DMS114 treated with DMSO at 0.1 percent for 48 hours (cell line): ENCODE measurements around the gene NOS2.

Source experiments
- DNase-seq: peaks from one replicate; lab custom pipeline; 2025; ENCODE audit not compliant: unreplicated experiment; lab: John Stamatoyannopoulos, UW

NOS2 gene

DNA sequence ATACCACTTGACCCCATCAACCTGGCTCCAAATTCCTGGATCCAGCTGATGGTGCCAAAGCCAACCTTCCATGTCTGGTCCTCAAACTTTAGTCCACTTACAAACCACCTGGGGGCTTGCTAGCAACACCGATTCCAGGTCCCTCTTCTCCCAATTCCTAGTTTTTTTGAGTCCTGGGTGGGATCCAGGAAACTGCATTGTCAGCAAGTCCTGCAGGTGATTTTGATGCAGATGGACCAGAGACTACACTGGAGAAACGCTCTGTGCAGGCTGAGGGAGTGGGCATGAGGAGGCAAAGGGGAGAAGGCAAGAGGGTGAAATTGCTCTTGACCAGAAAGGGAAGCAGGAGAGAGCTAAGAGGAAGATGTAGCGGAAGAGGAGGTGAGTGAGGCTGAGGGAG, 21.0 kb upstream of the NOS2 start:
- no peak for DNase-seq

DNA sequence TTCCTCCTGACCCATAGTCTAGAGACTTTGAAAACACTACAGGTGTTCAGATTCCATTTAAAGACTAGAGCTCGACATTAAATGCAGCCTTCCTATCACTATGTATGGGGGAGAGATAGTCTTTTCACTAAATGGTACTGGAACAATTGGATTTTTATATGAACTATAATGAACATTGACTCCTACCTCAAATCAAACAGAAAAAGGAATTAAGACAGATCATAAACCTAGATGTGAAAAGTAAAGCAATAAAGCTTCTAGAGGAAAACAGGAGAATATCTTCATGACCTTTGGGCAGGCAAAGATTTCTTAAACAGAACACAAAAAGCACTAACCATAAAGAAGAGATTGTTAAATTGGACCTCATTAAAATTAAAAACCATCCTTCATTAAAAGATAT, 18.8 kb upstream of the NOS2 start:
- no peak for DNase-seq

DNA sequence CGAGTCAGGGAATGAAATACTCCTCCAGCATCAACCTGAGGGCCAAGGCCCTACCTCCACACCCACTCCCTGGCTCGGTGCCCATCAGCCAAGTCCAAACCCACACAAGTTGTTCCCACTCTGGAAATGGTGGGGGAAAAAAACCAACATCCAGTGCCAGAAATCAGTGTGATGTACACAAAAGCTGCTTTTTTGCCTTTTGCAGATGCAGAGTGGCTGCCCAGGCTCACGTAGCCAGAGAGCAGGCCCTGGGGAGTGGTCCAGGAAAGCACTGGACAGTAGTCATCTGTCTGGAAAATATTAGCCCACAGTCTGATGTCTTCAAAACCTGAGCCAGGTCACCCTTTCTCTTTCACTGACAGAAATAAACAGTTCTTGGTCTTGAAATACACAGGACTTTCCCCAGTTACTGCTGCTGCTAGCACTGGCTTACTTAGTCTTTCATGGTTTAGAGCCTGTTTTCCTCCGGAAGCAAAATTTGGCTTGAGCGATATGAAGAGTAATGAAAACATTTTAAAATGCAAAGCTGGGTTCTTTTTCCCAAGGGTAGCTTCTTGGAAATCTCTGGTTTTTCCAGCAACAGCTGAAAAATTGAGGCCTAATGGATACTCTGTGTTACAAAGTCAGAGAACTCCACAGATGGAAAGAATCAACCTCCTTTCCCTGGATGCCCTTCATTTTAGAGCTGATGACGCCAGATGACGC, 18.2 kb upstream of the NOS2 start:
- DNase-seq: no peak

DNA sequence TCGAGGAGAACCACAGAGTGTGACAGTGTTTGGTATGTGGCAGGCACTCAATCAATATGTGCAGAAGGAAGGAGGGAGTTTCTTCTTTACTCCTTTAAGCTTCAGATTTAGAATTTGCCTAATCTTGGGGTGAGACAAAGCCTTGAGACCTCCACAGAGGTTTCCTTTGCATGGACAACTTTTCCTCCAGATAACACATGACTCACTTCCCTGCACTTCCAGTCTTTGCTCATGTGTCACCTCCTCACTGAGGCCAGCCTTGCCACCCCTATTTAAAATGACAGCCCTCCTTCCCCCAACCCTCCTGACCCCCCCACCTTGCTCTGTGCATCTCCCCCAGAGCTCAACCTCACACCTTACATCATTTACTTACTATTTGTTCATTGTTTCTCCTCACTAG, 17.4 kb upstream of the NOS2 start:
- DNase-seq: no peak

DNA sequence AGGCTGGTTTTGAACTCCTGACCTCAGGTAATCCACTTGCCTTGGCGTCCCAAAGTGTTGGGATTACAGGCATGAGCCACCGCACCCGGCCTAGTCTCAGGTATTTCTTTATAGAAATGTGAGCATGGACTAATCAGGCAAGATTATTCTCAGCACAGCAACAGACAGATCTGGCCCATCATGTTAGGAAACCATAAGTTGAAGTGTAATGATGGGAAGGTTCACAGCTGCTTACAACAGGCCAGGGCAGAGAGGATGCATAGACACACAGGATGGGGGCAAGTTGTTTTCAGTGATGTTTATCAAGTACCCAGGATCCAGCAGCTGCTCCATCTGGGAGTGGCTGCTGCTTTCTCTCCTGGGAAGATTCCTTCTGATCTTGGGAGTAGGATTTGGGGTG, 16.6 kb upstream of the NOS2 start:
- DNase-seq: no peak

DNA sequence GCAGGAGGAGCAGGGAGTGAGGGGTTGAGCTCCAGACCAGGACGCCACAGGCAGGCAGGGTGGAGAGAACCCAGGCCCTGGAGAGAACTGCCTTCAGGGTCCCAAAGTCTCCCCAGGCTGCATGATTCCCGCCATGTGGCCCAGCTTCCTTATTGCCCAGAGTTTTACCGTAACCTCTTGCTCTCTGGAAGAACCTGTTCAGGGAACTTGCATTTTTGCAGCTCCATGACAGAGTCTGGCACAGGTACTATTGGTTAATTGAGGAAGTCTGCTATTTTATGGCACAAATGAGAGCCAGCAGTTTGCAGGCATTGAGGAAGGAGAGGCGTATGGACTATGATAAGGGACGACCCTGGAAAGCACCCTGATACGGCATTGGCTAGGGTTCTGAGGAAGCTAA, 11.6 kb upstream of the NOS2 start:
- no peak for DNase-seq

DNA sequence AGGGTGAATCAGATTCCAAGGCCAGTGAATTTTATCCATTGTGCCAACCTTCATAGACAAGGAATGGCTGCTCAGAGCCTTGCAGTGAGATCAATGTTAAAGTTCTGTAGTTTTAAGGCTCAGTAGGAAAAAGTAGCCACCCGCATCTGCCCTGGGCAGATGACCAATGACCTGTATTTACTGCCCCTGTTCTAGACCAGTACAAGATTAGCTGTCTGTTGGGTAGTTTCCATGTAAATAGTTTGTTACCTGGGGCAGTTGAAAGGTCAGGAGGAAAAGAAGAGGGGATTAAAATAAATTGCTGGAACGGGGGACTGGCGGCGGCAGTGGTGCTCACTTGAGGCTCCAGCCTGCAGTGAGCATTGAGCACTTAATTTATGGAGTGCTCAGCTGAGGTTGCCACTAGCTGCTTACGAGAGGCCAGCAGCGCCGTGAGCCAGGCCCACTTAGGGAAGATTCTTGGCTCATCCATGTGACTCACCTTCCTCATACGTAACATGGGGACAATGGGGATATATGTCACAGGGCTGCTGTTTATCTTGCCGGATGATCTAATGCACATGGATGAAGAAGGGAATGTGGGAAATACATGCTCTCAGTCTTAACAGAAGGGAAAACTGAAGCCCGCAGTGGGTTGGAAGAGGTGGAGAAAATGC, 10.7 kb upstream of the NOS2 start:
- DNase-seq: no peak

DNA sequence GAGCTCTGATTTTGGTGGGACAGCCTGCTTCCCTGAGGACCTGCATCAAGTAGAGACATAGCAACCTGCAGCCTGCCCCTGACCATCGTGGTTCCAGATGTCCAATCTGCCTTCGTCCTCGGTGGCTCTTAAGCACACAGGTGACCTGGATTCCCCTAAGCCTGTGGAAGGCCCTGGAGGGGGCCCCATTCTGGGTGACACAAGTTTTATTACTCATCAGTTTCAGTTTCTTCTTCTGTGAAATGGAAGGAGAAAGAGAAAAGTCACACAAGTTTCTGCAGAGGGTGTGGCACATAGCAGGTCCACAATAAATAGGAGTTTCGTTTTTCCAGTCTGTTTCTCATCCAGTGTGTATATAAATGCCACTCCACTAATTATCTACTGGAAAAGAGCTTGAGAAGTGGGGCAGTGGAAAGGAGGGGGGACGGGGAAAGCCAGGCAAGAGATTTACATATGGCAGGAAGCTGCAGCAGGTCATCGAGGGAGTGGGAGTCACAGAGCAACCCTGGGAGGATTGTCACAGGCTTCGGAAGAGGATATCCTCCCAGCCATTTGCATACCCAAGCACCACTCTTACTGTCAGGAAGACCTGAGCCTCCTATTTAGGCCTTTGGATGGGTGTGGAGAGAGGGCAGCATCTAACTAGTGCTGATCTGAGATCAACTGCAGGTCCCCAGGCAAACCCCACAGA, 10.0 kb upstream of the NOS2 start:
- no peak for DNase-seq

DNA sequence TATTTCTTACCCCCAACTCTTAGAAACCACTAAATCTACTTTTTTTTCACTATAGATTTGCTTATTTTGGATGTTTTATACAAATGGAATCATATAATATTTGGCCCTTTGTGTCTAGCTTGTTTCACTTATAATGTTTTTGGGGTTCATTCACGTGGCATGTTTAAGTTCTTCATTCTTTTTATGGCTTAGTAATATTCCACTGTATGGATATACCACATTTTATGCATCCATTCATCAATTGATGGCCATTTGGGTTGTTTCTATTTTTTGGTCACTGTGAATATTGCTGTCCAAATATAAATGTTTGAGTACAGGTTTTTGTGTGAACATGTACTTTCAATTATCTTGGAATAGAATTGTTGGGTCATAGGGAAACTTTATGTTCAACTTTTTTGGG, 9.2 kb upstream of the NOS2 start:
- no peak for DNase-seq

DNA sequence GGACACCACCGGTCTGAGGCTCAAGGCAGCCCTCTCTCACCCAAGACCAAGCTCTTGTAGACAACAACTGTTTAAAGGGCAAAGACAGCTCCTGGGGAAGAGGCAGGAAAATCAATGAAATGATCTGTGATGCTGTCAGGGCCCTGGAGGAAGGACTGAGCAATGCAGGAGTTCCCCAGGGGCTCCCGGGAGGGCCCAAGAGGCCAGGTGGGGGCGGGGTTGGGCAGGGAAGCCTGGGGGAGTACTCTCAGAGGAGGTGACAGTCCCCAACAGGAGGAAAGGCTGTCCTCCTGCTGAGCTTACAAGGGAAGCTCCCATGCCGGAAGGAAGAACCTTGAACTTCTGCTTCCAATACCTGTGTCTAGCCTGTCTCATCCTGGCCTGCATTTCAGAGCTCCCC, 8.3 kb upstream of the NOS2 start:
- DNase-seq: no peak

DNA sequence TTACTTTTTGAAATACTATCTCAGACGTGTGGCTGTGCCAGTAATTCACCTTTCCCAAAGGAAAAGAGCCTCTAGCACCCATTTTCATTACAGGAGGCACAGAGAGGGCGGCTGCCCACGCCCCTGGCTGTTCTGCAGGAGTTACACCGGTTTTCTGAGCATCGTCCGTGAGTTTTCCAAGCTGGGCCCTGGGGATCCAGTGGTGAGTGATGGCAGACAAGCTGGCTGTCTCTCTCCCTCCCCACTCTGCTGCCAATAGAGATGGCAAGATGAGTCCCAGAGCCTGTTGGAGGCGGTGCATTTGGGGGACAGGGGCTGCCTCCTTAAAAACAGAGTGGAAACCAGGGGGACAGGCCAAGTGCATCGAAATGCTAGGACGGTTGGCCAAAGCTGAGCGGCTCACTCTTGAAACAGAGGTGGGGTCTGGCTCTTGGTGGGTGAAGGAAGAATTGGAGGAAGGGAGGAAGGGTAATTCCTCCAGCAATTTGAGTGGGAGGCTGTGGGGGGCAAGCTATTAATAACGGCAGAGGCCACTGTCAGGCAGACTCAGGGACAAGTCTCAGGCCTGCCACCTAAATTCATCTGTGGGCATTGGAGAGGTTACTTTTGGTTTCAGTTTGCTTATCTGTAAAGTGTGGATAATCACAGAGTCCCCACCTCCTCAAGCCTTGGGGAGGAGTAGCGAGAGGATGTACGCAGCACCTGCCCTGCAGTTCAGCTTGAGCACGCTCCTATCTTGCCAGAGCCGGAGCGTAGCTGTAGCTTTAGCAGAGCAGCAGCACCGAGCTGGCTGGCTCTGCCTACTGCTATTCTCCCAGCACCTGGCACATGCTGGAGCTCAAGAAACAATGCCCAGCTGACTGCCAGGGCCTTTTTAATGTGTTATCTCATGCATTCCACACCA, 7.5 kb upstream of the NOS2 start:
- no peak for DNase-seq

DNA sequence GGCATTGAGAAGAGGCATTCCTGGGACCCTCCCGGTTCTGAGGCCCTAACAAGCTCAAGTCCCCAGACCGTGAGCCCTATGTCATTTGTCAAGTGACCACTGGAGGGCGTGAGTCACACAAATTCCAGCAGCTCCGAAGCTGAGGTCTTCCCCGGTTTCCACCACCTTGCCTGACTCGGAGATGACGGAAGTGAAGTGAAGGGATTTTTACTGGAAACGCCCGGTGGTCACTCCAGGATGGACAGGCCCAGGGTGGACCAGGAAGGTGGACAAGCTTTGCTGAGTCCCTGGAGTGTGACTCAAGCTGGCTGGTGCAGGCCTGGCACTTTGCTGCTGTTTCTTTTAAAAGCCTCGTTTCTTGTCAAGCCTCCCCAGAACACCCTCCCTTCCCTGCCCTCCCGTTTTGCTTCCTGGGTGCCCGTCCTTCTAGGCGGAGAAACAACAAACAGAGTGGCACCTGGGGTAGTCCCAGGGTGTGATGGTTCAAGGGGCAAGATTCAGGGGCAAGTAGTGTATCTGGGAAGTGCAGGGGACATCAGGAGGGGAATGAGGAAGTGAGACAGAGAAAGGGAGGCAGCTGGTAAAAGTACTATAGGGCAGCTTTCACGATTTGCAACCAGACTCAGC, 5.3 kb upstream of the NOS2 start:
- DNase-seq: peak; percentile 64

DNA sequence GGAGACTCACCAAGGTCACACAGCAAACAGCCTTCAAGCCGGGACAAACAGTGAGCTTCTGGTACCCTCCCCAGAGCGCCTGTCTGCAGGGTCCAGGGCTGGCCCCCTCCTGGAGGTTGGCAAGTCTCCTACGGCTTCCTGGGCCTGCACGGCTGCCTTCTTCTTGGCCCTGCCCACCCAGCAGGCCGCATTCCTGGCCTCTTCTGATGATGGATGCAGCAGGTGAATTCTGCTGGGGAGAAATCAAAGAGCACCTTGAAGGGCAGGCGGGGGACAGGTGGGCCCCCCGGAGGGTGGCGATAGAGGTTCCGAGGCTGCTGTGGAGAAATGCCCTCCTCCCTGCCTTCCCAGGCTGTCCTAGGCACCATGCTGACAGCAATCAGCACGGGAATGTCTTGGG, 3.8 kb upstream of the NOS2 start:
- DNase-seq: no peak

DNA sequence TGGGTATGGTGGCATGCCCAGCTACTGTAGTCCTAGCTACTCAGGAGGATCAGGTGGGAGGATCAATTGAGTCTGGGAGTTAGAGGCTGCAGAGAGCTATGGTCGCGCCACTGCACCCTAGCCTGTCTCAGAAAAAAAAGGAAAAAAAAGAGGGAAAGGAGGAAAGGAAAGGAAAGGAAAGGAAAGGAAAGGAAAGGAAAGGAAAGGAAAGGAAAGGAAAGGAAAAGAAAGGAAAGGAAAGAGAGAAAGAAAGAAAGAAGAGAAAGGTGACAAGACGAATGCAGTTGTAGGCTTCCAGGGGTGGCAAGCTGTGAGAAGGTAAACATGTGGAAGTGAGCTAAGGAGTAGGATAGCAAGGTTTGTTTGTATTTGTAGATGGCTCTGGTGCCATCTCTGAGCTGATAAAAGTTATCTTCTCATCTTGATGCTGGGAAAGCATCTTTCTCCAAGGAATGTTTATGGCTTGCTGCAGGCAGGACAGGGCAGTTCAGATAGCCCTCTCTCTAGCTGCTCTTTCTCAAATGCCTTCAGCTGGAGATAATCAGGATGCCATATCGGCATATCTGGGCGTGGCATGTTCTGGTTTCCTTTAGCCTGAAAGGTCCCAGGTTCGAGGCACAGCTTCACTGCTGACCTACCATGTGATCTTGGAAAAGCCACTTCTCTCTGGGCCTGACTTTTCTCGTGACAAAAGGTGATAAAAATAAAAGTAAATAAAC, 2.8 kb upstream of the NOS2 start:
- DNase-seq: no peak

DNA sequence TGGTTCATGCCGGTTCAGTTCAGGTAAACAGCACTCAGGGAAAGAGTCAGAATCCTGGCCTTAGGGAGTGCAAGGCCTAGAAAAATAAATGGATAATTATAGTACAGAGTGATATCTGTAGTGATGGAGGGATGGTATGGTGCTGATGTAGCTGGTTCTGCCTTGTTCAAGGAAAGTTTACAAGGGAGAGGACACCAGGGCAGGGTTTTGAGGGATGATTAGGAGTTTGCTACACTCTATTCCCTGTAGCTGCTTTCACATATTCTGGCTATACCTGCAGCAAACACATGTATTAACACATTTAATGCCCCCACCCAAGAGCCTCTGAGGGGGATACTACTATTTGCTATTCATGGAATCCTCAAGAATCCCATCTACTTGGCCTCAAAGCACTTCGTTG, 1.7 kb upstream of the NOS2 start:
- DNase-seq: no peak

DNA sequence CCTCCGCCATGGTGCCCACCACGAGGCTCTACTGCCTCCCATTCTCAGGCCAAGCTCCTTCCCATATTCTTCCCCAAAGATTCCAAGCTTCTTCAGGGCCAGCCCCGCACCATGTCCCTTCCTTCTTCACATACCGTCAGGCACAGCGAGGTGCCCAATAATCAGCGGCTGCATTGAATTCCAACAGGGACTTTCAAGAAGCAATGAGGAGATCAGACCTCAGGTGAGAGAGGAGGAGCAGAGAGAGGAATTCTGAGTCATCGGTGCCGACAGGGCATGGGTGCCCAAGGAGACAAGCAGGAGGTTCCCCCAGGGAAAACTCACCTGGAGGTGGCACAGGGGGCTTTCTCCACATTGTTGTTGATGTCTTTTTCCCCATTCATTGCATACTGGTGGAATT, 2.0 kb downstream of the NOS2 start:
- no peak for DNase-seq

DNA sequence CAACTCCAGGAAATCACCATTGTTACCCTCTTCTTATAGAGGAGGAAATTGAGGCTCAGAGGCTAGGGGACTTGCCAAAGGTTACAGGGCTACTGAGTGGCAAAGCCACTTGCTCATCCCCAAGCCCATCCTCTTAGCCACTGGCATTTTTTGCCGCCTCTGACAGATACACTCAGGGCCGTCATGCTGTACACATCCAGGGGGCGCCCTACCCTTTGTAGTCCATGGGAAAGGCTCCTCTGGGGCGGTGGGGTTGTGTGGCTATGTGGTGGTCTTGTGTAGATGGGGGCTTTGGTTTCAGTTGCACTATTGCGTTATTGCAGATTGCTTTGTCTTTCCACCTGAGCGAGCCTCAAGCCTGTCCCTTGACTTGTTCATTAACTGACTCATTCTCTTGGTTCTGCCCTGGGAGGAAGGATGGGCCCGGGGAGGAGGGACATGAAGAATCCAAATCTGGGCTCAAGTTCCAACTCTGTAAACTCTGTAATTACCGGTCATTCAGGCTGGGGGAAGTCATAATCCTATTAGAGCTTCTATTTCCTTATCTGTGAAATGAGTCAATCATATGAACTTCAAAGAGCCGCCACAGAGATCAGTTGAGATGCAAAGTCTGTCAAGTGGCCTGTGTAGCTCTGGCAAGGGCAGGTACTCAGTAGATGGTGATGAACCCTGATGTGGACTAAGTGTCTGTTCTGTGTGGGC, 2.8 kb downstream of the NOS2 start:
- no peak for DNase-seq

DNA sequence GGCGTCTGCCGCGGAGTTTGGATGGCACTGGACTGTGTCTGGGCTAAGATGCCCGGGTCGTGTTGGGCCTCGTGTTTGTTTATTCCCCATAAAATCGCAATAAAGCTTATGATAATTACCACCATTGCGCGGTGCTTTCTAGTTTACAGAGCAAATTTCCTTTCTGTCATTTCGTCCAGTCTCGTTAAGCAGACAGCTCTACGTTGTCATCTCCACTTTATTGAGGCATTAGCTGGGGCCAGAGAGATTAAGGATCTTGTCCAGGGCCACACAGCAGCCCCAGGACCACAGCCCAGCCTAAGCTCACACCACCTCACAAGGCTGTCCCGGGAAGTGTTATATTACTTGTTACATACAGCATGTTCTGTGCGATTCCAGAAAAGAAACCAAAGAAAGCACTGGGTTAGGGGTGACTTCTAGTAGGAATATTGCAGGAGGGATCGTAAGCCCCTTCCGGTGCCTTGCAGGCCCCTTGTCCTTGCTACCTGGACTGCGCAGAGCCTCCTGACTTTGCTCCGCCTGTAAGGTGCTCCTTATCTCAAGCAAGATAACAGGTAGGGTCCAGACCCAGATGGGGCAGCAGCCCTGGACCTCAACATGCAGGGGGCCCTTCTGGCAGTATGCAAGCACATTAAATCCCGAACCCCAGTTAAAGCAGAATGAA, 6.3 kb downstream of the NOS2 start:
- DNase-seq: peak; percentile 19

DNA sequence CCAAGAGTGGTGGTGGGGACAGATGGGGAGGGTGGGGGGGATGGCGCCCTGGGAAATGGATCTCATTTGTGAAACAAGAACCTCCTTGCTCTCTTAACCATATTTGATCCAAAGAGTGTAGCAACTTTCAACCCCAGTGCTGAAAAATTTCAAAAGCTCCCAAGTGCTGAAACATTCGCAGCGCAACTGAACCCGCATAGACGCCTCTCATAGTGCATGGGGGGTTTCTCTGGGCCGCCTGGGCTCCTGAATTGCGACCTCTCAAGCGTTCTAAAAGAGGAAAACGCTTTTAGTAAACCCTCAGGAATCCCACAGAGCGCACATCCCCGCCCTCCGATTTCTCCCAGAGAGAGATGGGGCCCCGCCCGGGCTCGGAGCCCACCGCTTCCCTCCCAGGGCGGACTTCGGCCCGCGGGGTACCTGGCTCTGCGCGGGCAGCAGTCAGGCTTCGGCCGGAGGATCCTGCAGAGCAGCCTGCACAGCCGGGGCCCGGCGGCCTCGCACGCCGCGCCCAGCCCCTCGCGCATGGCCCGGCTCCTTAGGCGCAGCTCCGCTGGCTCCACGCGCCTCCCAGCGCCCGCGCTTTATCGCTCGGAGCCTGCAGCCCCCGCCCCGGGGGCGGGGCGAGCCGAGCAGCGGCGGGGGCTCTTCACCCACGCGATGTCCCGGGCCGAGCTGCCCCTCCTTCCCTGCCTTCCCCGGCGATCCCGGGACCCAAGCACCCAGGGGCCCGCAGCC, 7.0 kb downstream of the NOS2 start:
- DNase-seq: peak; percentile 24
